ENCODE results near the gene TAPT1.
"Not testable (repeated sequence)": the region's sequence is repeated elsewhere in the genome, so short reads cannot be mapped to it uniquely, and the experiment has no call there.

The TAPT1 gene

GRCh38 chr4:16207409-16207808, 18.9 kb downstream of the TAPT1 start:
- no peak for DNase-seq

GRCh38 chr4:16206848-16207247, 19.4 kb downstream of the TAPT1 start:
- DNase-seq, result peak; percentile 72

GRCh38 chr4:16206301-16206700, 20.0 kb downstream of the TAPT1 start:
- no peak for DNase-seq

- peak; percentile 70 for DNase-seq
These were observed 20.7 kb downstream of the TAPT1 start for GRCh38 chr4:16205298-16206164.

GRCh38 chr4:16204505-16204904, 21.8 kb downstream of the TAPT1 start:
- no peak for DNase-seq

GRCh38 chr4:16203083-16203482, 23.2 kb downstream of the TAPT1 start:
- DNase-seq, result no peak

GRCh38 chr4:16202598-16202997, 23.7 kb downstream of the TAPT1 start:
- DNase-seq, result no peak

- DNase-seq, result peak; percentile 71
These were observed 27.2 kb downstream of the TAPT1 start for GRCh38 chr4:16199093-16199492.

GRCh38 chr4:16197876-16198665, 28.2 kb downstream of the TAPT1 start:
- no peak for DNase-seq

- DNase-seq, result peak; percentile 56
These were observed 29.5 kb downstream of the TAPT1 start for GRCh38 chr4:16196482-16197393.

- DNase-seq, result no peak
These were observed 31.1 kb downstream of the TAPT1 start for GRCh38 chr4:16195209-16195608.

- DNase-seq, result not testable (repeated sequence)
These were observed 31.5 kb downstream of the TAPT1 start for GRCh38 chr4:16194798-16195197.

GRCh38 chr4:16194214-16194613, 32.1 kb downstream of the TAPT1 start:
- no peak for DNase-seq

- DNase-seq, result peak; percentile 27
These were observed 33.4 kb downstream of the TAPT1 start for GRCh38 chr4:16192631-16193518.

GRCh38 chr4:16192057-16192456, 34.2 kb downstream of the TAPT1 start:
- DNase-seq, result no peak

- no peak for DNase-seq
These were observed 38.8 kb downstream of the TAPT1 start for GRCh38 chr4:16187455-16187854.

GRCh38 chr4:16186986-16187385, 39.3 kb downstream of the TAPT1 start:
- DNase-seq, result no peak

- DNase-seq, result no peak
These were observed 42.7 kb downstream of the TAPT1 start for GRCh38 chr4:16183604-16184003.

GRCh38 chr4:16176621-16177020, 49.6 kb downstream of the TAPT1 start:
- DNase-seq, result no peak

GRCh38 chr4:16171831-16172230, 54.4 kb downstream of the TAPT1 start:
- no peak for DNase-seq

- DNase-seq, result no peak
These were observed 56.8 kb downstream of the TAPT1 start for GRCh38 chr4:16169490-16169889.

Measured in hematopoietic multipotent progenitor cell treated with erythropoietin and hydrocortisone succinate and interleukin-3 and kit ligand, for 4 days (in vitro differentiated cells).